22Rv1 (cell line): ENCODE measurements around the gene KHNYN.

ENCODE experiments used
- ZFX ChIP-seq: fragments of 450-650 bp; IDR thresholded peaks from 2 replicates; pipeline ENCODE4 v1.6.1; 2017; ENCODE audit warnings: antibody characterized with exemption, borderline replicate concordance
- TF ChIP-seq, protein P1 (sequence below): fragments of 450-650 bp; IDR thresholded peaks from 2 replicates; pipeline ENCODE4 v1.5.1; 2017; ENCODE audit warnings: mild to moderate bottlenecking

DNA sequence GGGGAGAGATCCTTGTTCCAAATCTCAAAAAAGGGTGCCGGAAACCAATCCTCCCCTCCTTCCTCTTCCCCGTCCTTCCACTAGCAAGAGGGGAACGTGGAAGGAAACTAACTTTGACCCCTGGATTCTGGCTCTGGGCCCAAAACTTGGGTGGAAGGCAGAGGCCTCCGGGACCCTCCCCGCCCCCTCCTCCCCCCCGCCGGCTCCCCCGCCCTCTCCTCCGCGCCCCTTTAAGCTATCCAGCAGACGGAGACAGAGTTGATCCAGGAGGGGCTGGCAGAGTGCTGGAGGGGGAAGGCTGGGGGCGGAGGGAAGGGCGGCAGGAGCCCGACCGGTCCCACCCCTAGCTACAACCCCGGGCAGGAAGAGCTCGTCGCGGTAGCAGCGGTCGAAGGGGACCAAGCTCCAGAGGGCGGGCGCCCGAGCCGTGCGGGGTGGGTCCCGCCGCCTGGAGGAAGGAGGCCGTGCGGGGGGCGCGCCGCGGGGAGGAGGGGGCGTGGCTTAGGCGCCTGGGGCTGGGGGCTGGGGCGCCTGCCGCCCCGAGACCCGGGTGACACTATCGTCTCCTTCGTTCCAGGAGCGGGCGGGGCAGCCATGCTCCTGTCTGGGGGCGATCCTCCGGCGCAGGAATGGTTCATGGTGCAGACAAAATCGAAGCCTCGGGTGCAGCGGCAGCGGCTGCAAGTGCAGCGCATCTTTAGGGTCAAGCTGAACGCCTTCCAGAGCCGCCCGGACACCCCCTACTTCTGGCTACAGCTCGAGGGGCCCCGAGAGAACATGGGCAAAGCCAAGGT is 30.9 kb upstream of the KHNYN start, which contains the start of gene NYNRIN:
- TF ChIP-seq, protein P1, sequence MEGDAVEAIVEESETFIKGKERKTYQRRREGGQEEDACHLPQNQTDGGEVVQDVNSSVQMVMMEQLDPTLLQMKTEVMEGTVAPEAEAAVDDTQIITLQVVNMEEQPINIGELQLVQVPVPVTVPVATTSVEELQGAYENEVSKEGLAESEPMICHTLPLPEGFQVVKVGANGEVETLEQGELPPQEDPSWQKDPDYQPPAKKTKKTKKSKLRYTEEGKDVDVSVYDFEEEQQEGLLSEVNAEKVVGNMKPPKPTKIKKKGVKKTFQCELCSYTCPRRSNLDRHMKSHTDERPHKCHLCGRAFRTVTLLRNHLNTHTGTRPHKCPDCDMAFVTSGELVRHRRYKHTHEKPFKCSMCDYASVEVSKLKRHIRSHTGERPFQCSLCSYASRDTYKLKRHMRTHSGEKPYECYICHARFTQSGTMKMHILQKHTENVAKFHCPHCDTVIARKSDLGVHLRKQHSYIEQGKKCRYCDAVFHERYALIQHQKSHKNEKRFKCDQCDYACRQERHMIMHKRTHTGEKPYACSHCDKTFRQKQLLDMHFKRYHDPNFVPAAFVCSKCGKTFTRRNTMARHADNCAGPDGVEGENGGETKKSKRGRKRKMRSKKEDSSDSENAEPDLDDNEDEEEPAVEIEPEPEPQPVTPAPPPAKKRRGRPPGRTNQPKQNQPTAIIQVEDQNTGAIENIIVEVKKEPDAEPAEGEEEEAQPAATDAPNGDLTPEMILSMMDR, result no peak
- TF ChIP-seq ZFX, result no peak
